Measurements from ENCODE around the gene NUP50.

NUP50 gene

GRCh38 chr22:45131749-45132148 lies 32.0 kb upstream of the NUP50 start:
- H2BK120ac ChIP-seq (ENCODE audit: insufficient read depth, low read length, poor library complexity): no peak overlapping the region
- no peak overlapping the region for H3K14ac ChIP-seq (ENCODE audit: low read length)
- H2BK12ac ChIP-seq (ENCODE audit: low read length): no peak overlapping the region
- no peak overlapping the region for H3K4ac ChIP-seq (ENCODE audit: low read depth, low read length)
- H4K12ac ChIP-seq (ENCODE audit: low read depth, low read length): no peak overlapping the region
- H2AK5ac ChIP-seq (ENCODE audit: low read length): no peak overlapping the region
- no peak overlapping the region for H3K4me2 ChIP-seq (ENCODE audit: low read length)
- no peak overlapping the region for H3K9ac ChIP-seq (ENCODE audit: low read length)
- H3K4me3 ChIP-seq (ENCODE audit: low read depth, low read length): no peak overlapping the region
- H2BK5ac ChIP-seq (ENCODE audit: low read depth, low read length, poor library complexity): no peak overlapping the region
- H3K23ac ChIP-seq (ENCODE audit: low read length): no peak overlapping the region
- peaks cover 8 to 14% of the 10 kb centered on the region in 2 experiments for H3K36me3 ChIP-seq (ENCODE audit: control insufficient read depth in 1 of 2, insufficient read depth in 2 of 2, low read length in 2 of 2)
- no peak overlapping the region for H2AFZ ChIP-seq (ENCODE audit: insufficient read depth, low read length, poor library complexity)
- H3K79me1 ChIP-seq (ENCODE audit: low read length): no peaks in the 10 kb centered on the region
- H4K8ac ChIP-seq (ENCODE audit: low read depth, low read length): no peak overlapping the region
- no peak overlapping the region for H3K18ac ChIP-seq (ENCODE audit: low read length)
- H3K79me2 ChIP-seq (ENCODE audit: control insufficient read depth, insufficient read depth, low read length, poor library complexity): no peaks in the 10 kb centered on the region
- H3K27ac ChIP-seq (ENCODE audit: low read depth, low read length): no peak overlapping the region
- peaks cover 4% of the 10 kb centered on the region for H3K9me3 ChIP-seq (ENCODE audit: insufficient read depth, low read depth, low read length)
- H3K4me1 ChIP-seq (ENCODE audit: control insufficient read depth in 1 of 2, insufficient read depth in 2 of 2, low read length in 2 of 2): peaks cover 1 to 2% of the 10 kb centered on the region in 2 experiments
- DNase-seq: peak in 1 of 2 donors; percentile 18
- H4K91ac ChIP-seq (ENCODE audit: low read depth, low read length): no peak overlapping the region
- H3K27me3 ChIP-seq (ENCODE audit: insufficient read depth, low read length): no peaks in the 10 kb centered on the region
- no CpG with 5 or more reads among the region's 3 CpGs for WGBS (ENCODE audit: extremely low coverage, insufficient coverage, insufficient read length)

- no peak overlapping the region for H3K27ac ChIP-seq (ENCODE audit: low read depth, low read length)
- H3K79me1 ChIP-seq (ENCODE audit: low read length): no peaks in the 10 kb centered on the region
- H3K4me3 ChIP-seq (ENCODE audit: low read depth, low read length): no peak overlapping the region
- no peaks in the 10 kb centered on the region for H3K79me2 ChIP-seq (ENCODE audit: control insufficient read depth, insufficient read depth, low read length, poor library complexity)
- peaks cover 8 to 14% of the 10 kb centered on the region in 2 experiments for H3K36me3 ChIP-seq (ENCODE audit: control insufficient read depth in 1 of 2, insufficient read depth in 2 of 2, low read length in 2 of 2)
- H3K27me3 ChIP-seq (ENCODE audit: insufficient read depth, low read length): no peaks in the 10 kb centered on the region
- H4K91ac ChIP-seq (ENCODE audit: low read depth, low read length): no peak overlapping the region
- H2BK120ac ChIP-seq (ENCODE audit: insufficient read depth, low read length, poor library complexity): no peak overlapping the region
- DNase-seq: no peak
- no peak overlapping the region for H3K4me2 ChIP-seq (ENCODE audit: low read length)
- no CpG with 5 or more reads among the region's 5 CpGs for WGBS (ENCODE audit: extremely low coverage, insufficient coverage, insufficient read length)
- H3K4me1 ChIP-seq (ENCODE audit: control insufficient read depth in 1 of 2, insufficient read depth in 2 of 2, low read length in 2 of 2): no peaks in the 10 kb centered on the region
- no peak overlapping the region for H2AK5ac ChIP-seq (ENCODE audit: low read length)
- H2BK5ac ChIP-seq (ENCODE audit: low read depth, low read length, poor library complexity): no peak overlapping the region
- H2BK12ac ChIP-seq (ENCODE audit: low read length): no peak overlapping the region
- no peak overlapping the region for H3K18ac ChIP-seq (ENCODE audit: low read length)
- no peak overlapping the region for H4K8ac ChIP-seq (ENCODE audit: low read depth, low read length)
- no peak overlapping the region for H3K4ac ChIP-seq (ENCODE audit: low read depth, low read length)
- H2AFZ ChIP-seq (ENCODE audit: insufficient read depth, low read length, poor library complexity): no peak overlapping the region
- no peak overlapping the region for H4K12ac ChIP-seq (ENCODE audit: low read depth, low read length)
- peaks cover 4% of the 10 kb centered on the region for H3K9me3 ChIP-seq (ENCODE audit: insufficient read depth, low read depth, low read length)
- no peak overlapping the region for H3K14ac ChIP-seq (ENCODE audit: low read length)
- H3K23ac ChIP-seq (ENCODE audit: low read length): no peak overlapping the region
- H3K9ac ChIP-seq (ENCODE audit: low read length): no peak overlapping the region
These were observed 29.4 kb upstream of the NUP50 start for GRCh38 chr22:45134313-45134712.

- whole genome bisulfite sequencing (ENCODE audit: extremely low coverage, insufficient coverage, insufficient read length): no CpG with 5 or more reads among the region's 2 CpGs
- Histone ChIP-seq H3K4ac (ENCODE audit: low read depth, low read length) (no peak overlapping the region), H3K4me3 (ENCODE audit: low read depth, low read length) (no peak overlapping the region), H3K9ac (ENCODE audit: low read length) (no peak overlapping the region), H2BK12ac (ENCODE audit: low read length) (no peak overlapping the region), H3K4me1 (ENCODE audit: control insufficient read depth in 1 of 2, insufficient read depth in 2 of 2, low read length in 2 of 2) (no peaks in the 10 kb centered on the region), H3K27ac (ENCODE audit: low read depth, low read length) (no peak overlapping the region), H3K14ac (ENCODE audit: low read length) (no peak overlapping the region), H4K91ac (ENCODE audit: low read depth, low read length) (no peak overlapping the region), H2AFZ (ENCODE audit: insufficient read depth, low read length, poor library complexity) (no peak overlapping the region), H3K9me3 (ENCODE audit: insufficient read depth, low read depth, low read length) (peaks cover 4% of the 10 kb centered on the region), H4K12ac (ENCODE audit: low read depth, low read length) (no peak overlapping the region), H3K27me3 (ENCODE audit: insufficient read depth, low read length) (no peaks in the 10 kb centered on the region), H4K8ac (ENCODE audit: low read depth, low read length) (no peak overlapping the region), H3K4me2 (ENCODE audit: low read length) (no peak overlapping the region), H3K18ac (ENCODE audit: low read length) (no peak overlapping the region), H2AK5ac (ENCODE audit: low read length) (no peak overlapping the region), H2BK120ac (ENCODE audit: insufficient read depth, low read length, poor library complexity) (no peak overlapping the region), H3K36me3 (ENCODE audit: control insufficient read depth in 1 of 2, insufficient read depth in 2 of 2, low read length in 2 of 2) (peaks cover 10 to 14% of the 10 kb centered on the region in 2 experiments), H3K79me2 (ENCODE audit: control insufficient read depth, insufficient read depth, low read length, poor library complexity) (no peaks in the 10 kb centered on the region), H2BK5ac (ENCODE audit: low read depth, low read length, poor library complexity) (no peak overlapping the region), H3K79me1 (ENCODE audit: low read length) (no peaks in the 10 kb centered on the region), H3K23ac (ENCODE audit: low read length) (no peak overlapping the region)
- no peak for DNase-seq
These were observed 27.1 kb upstream of the NUP50 start for GRCh38 chr22:45136594-45136993.

GRCh38 chr22:45139693-45140092 lies 24.0 kb upstream of the NUP50 start:
- no CpG with 5 or more reads among the region's 6 CpGs for WGBS (ENCODE audit: extremely low coverage, insufficient coverage, insufficient read length)
- Histone ChIP-seq H3K18ac (ENCODE audit: low read length) (no peak overlapping the region), H3K9me3 (ENCODE audit: insufficient read depth, low read depth, low read length) (no peaks in the 10 kb centered on the region), H3K14ac (ENCODE audit: low read length) (no peak overlapping the region), H3K9ac (ENCODE audit: low read length) (no peak overlapping the region), H4K8ac (ENCODE audit: low read depth, low read length) (no peak overlapping the region), H3K23ac (ENCODE audit: low read length) (no peak overlapping the region), H3K27me3 (ENCODE audit: insufficient read depth, low read length) (no peaks in the 10 kb centered on the region), H2AFZ (ENCODE audit: insufficient read depth, low read length, poor library complexity) (no peak overlapping the region), H3K79me2 (ENCODE audit: control insufficient read depth, insufficient read depth, low read length, poor library complexity) (no peaks in the 10 kb centered on the region), H2AK5ac (ENCODE audit: low read length) (no peak overlapping the region), H3K4me1 (ENCODE audit: control insufficient read depth in 1 of 2, insufficient read depth in 2 of 2, low read length in 2 of 2) (no peaks in the 10 kb centered on the region), H2BK12ac (ENCODE audit: low read length) (no peak overlapping the region), H3K4me2 (ENCODE audit: low read length) (no peak overlapping the region), H3K4me3 (ENCODE audit: low read depth, low read length) (no peak overlapping the region), H3K36me3 (ENCODE audit: control insufficient read depth in 1 of 2, insufficient read depth in 2 of 2, low read length in 2 of 2) (peaks cover 0 to 2% of the 10 kb centered on the region in 2 experiments), H3K27ac (ENCODE audit: low read depth, low read length) (no peak overlapping the region), H2BK120ac (ENCODE audit: insufficient read depth, low read length, poor library complexity) (no peak overlapping the region), H3K4ac (ENCODE audit: low read depth, low read length) (no peak overlapping the region), H4K91ac (ENCODE audit: low read depth, low read length) (no peak overlapping the region), H4K12ac (ENCODE audit: low read depth, low read length) (no peak overlapping the region), H2BK5ac (ENCODE audit: low read depth, low read length, poor library complexity) (no peak overlapping the region), H3K79me1 (ENCODE audit: low read length) (no peaks in the 10 kb centered on the region)
- DNase-seq: no peak
